ENCODE measurements around the gene CNOT6.

The CNOT6 gene

DNA sequence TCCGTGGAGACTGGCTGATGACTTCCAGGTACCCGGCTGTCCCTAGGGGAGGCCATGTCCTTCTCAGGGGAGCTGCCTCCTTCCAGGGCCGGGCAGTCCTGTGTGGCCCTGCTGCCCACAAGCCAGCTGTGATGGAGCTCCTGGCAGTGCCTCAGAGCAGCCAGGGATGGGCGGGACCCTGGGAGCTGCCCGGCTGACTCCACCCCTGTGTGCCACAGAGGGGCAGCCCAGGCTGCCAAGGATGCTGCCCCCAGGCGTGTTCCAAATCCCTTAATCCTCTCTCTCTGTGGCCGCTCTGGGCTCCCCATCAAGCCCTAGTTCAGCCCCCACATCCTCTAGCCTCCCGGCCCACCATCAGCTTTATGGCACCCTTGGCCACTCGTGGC lies 104.1 kb downstream of the CNOT6 start:
- TF ChIP-seq GATA2 (IDR thresholded peaks at IDR 0.05; ENCODE audit: low read depth, low read length) (no peak), GATA3 (IDR thresholded peaks at IDR 0.05; ENCODE audit: low read depth, low read length) (no peak)

DNA sequence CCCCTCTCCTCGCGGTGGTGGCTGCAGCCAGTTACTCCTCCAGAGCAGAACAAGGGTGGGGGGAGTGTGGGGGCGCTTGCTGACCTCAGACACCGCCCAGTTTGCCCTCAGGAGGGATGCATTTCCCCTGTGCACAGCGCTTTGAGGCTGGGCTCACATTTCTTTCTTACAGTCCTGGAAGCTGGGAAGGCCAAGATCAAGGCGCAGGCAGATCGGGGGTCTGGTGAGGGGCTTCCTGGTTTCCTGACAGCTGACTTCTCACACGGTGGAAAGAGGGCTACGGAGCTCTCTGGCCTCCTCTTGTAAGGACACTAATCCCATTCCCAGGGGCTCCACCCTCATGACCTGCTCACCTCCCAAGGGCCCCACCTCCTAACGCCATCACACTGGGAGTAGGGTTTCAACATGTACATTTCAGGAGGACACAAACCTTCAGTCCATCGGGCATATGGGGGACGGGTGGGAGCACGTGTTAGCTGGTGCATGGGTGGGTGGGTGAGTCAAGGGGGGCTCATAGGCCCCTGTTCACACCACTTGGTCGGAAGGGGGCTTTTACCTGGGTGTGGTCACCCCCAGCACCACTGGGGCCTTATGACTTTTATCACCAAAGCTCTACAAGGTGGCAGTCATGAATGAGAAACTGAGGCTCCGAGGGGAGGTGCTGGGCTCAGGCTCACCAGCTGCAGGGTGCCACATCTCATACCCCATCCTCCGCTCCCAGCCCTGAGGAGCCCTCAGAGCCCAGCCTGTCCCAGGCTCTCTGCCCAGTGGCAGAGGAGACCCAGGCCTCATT lies 104.8 kb downstream of the CNOT6 start:
- TF ChIP-seq GATA2 (IDR thresholded peaks at IDR 0.05; ENCODE audit: low read depth, low read length): no peak
- TF ChIP-seq GATA3 (IDR thresholded peaks at IDR 0.05; ENCODE audit: low read depth, low read length): no peak

DNA sequence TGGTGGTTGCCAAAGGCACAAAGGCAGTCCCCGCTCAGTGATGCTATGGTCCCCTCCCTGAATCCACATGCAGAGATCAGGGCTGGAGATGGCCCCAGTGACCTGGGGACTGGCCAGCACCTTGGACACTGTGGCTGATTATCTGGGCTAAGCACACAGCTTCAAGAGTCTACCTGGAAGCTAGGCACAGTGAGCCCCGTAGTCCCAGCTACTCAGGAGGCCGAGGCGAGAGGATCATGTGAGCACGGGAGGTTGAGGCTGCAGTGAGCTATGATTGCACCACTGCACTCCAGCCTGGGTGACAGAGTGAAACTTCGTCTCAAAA lies 105.4 kb downstream of the CNOT6 start:
- TF ChIP-seq GATA2 (IDR thresholded peaks at IDR 0.05; ENCODE audit: low read depth, low read length): no peak
- TF ChIP-seq GATA3 (IDR thresholded peaks at IDR 0.05; ENCODE audit: low read depth, low read length): no peak

- TF ChIP-seq GATA2 (IDR thresholded peaks at IDR 0.05; ENCODE audit: low read depth, low read length) (no peak), GATA3 (IDR thresholded peaks at IDR 0.05; ENCODE audit: low read depth, low read length) (no peak)
Observed at GRCh38 chr5:180599981-180600553, 105.9 kb downstream of the CNOT6 start.

DNA sequence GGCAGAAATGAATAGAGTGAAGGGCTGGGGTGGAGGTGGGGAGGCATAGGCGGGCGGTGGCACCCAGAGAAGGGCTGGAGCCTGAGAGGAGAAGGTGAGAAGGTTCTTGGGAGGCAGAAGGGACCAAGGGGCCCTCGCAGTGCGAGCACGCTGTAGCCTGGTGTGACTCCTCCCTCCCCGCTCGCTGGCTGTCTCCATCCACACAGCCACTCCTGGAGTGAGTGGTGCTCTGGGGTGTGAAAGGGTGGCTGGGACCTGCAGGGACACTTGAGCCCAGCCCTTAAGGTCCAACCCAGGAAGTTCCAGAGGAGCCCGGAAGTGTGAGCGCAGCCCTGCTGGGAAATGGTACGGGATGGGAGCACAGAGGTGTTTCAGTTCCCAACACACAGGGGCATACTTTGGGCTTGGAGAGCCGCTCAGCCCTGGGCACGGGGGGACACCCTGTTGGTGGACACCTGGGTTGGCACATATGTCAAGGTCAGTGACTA lies 106.4 kb downstream of the CNOT6 start:
- TF ChIP-seq GATA3 (IDR thresholded peaks at IDR 0.05; ENCODE audit: low read depth, low read length): no peak
- TF ChIP-seq GATA2 (IDR thresholded peaks at IDR 0.05; ENCODE audit: low read depth, low read length): no peak

GRCh38 chr5:180601591-180602480 lies 107.7 kb downstream of the CNOT6 start:
- no peak for TF ChIP-seq GATA2 (IDR thresholded peaks at IDR 0.05; ENCODE audit: low read depth, low read length)
- no peak for TF ChIP-seq GATA3 (IDR thresholded peaks at IDR 0.05; ENCODE audit: low read depth, low read length)

DNA sequence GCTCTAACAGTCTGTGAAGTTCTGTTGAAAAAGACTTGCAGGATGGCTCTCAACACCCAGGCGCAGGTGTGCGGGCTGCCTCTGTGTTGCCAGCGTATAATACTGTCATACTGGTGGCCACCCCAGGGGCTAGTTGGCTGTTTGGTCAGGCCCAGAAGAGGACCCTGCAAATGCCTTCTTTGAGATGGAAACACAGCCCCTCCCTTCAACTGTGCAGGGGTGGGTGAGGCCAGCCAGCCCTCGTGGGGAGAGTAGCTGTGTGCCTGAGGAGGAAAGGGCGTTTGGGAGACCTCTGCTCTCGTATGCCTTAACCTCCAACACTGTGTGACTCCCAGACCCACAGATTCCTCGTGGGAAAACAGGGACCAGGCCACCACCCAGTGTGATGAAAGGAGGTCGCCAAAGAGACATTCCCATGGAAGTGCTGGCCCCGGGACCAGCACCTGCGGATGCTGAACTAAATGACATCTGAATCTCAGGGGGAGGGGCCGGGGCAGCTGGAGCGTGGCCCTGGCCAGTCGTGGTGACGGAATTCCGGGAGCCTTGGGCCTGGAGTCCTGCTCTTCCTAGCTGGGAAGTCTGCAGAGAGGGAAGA lies 108.4 kb downstream of the CNOT6 start:
- TF ChIP-seq GATA2 (IDR thresholded peaks at IDR 0.05; ENCODE audit: low read depth, low read length) (no peak), GATA3 (IDR thresholded peaks at IDR 0.05; ENCODE audit: low read depth, low read length) (no peak)

DNA sequence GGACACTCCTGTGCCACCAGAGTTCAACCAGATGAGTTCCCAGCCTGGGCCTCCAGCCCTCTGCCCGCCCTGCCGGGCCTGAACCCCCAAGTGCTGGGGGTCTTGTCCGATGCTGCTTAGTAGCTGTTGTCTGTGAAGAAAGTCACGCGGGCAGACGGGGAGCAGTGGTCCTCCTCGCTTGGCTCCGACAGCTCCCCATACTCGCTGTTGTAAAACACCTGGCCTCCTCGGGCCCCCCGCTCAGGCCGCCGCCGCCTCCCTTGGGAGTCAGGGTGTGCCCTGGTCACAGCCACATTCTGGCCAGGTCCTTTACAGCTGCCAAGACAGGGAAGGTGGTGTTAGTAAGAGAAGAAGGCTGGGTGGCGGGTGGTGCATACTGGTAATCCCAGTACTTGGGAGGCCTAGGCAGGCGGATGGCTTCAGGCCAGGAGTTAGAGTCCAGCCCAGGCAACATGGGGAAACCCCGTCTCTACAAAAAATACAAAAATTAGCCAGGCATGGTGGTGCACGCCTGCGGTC lies 109.0 kb downstream of the CNOT6 start:
- TF ChIP-seq GATA3 (IDR thresholded peaks at IDR 0.05; ENCODE audit: low read depth, low read length) (no peak), GATA2 (IDR thresholded peaks at IDR 0.05; ENCODE audit: low read depth, low read length) (no peak)

DNA sequence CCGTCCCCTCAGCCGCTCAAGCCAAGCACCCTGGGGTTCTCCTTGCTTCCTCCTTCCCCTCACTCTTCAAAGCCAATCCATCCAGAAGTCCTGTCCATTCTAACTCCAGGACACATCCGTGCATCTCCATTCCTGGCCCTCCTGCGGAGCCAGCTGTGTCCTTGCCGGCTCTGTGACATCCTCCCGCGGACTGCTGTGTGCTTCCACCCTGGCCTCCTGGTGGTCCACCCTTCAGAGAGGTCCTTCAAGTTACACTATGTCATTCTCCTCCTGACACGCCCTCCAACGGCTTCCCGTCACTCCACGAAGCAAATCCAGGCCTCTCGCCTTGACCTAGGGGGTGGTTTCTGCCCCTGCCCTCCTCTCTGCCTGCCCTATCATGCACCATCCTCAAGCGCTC lies 110.1 kb downstream of the CNOT6 start:
- TF ChIP-seq GATA3 (IDR thresholded peaks at IDR 0.05; ENCODE audit: low read depth, low read length) (no peak), GATA2 (IDR thresholded peaks at IDR 0.05; ENCODE audit: low read depth, low read length) (no peak)

DNA sequence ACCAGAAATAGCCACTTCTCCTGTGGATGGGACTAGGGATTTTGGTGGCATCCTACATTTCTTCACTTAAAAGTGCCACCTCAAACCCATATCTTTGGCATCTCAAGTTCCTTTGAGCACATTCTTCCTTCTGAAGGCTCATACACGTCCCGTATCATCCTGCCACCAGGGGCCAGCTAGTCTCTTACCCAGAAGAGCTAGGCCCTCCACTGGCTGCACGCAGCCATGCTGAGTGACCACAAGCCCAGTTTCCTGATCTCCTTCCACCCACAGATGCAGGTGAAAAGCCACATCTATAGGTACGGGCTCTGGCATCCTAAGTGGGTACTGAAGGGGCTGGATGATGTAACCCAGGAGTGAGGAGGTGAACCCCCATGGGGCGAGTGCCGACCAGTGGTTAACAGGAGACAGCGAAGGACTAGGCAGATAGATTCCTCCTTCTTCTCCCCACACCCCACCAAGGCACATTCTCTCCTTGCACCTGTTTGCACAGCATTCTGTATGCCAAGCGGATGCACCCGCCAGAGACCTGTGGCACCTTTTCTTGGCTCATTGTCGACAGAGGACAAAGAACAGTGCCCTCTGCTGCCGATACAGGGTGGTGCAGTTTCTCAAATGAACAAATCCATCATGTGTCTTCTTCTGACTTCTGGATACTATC lies 111.5 kb downstream of the CNOT6 start:
- TF ChIP-seq GATA2 (IDR thresholded peaks at IDR 0.05; ENCODE audit: low read depth, low read length) (no peak), GATA3 (IDR thresholded peaks at IDR 0.05; ENCODE audit: low read depth, low read length) (no peak)

GRCh38 chr5:180606215-180606785 lies 112.1 kb downstream of the CNOT6 start:
- TF ChIP-seq GATA3 (IDR thresholded peaks at IDR 0.05; ENCODE audit: low read depth, low read length) (no peak), GATA2 (IDR thresholded peaks at IDR 0.05; ENCODE audit: low read depth, low read length) (no peak)

DNA sequence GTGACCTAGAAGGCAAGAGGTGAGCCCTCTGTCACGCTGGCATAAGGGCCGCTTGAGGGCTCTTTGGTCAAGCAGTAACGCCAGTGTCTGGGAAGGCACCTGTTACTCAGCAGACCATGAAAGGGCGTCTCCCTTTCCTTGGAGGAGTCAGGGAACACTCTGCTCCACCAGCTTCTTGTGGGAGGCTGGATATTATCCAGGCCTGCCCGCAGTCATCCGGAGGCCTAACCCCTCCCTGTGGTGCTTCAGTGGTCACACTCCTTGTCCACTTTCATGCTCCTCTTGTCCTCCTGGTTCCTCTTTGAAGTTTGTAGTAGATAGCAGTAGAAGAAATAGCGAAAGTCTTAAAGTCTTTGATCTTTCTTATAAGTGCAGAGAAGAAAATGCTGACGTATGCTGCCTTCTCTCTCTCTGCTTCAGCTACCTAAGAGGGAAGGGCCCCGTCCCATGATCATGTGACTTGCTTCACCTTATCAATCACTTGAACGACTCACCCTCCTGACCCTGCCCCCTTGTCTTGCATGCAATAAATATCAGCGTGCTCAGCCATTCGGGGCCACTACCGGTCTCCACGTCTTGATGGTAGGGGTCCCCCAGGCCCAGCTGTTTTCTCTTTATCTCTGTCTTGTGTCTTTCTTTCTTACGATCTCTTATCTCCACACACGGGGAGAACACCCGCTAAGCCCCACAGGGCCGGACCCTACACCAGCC lies 113.8 kb downstream of the CNOT6 start:
- no peak for TF ChIP-seq GATA3 (IDR thresholded peaks at IDR 0.05; ENCODE audit: low read depth, low read length)
- no peak for TF ChIP-seq GATA2 (IDR thresholded peaks at IDR 0.05; ENCODE audit: low read depth, low read length)

Data from SH-SY5Y (cell line).